Measurements from ENCODE around the gene HDAC9.

DNA sequence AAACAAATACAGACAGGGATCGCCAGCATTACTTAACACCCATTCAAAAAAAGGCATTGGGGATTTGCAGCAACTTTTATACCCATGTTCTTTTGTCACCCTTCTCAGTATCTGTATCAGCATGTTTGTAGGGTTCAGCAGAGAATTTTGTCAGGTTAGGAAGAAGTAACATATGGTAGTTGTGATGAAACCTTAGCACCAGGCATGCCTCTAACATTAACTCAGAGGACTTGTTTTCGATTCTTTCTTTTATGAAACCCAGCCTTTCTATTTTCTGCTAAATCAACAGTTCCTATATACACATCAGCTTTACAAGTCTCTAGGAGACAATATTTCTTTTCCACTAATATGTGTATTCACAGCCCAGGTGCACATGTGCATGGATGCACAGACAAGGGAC is 22.4 kb upstream of the HDAC9 start:
- TF ChIP-seq POLR2A (IDR thresholded peaks at IDR 0.05), result no peak
- TF ChIP-seq, protein P1, sequence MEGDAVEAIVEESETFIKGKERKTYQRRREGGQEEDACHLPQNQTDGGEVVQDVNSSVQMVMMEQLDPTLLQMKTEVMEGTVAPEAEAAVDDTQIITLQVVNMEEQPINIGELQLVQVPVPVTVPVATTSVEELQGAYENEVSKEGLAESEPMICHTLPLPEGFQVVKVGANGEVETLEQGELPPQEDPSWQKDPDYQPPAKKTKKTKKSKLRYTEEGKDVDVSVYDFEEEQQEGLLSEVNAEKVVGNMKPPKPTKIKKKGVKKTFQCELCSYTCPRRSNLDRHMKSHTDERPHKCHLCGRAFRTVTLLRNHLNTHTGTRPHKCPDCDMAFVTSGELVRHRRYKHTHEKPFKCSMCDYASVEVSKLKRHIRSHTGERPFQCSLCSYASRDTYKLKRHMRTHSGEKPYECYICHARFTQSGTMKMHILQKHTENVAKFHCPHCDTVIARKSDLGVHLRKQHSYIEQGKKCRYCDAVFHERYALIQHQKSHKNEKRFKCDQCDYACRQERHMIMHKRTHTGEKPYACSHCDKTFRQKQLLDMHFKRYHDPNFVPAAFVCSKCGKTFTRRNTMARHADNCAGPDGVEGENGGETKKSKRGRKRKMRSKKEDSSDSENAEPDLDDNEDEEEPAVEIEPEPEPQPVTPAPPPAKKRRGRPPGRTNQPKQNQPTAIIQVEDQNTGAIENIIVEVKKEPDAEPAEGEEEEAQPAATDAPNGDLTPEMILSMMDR (IDR thresholded peaks at IDR 0.05), result no peak
